GM12872 (cell line): ENCODE results near the gene CSF2RB.

Experiments
- TF ChIP-seq, protein P1 (sequence below): IDR thresholded peaks from 3 replicates; pipeline ENCODE4 v1.5.1; 2011; ENCODE audit warnings: low read depth, mild to moderate bottlenecking, low read length, moderate library complexity; ENCODE audit not compliant: insufficient read depth

CSF2RB gene

GRCh38 chr22:36871669-36872081, 41.8 kb upstream of the CSF2RB start:
- TF ChIP-seq, protein P1, sequence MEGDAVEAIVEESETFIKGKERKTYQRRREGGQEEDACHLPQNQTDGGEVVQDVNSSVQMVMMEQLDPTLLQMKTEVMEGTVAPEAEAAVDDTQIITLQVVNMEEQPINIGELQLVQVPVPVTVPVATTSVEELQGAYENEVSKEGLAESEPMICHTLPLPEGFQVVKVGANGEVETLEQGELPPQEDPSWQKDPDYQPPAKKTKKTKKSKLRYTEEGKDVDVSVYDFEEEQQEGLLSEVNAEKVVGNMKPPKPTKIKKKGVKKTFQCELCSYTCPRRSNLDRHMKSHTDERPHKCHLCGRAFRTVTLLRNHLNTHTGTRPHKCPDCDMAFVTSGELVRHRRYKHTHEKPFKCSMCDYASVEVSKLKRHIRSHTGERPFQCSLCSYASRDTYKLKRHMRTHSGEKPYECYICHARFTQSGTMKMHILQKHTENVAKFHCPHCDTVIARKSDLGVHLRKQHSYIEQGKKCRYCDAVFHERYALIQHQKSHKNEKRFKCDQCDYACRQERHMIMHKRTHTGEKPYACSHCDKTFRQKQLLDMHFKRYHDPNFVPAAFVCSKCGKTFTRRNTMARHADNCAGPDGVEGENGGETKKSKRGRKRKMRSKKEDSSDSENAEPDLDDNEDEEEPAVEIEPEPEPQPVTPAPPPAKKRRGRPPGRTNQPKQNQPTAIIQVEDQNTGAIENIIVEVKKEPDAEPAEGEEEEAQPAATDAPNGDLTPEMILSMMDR = no peak

- TF ChIP-seq, protein P1 = no peak
Observed at GRCh38 chr22:36872084-36872483, 41.3 kb upstream of the CSF2RB start.

DNA sequence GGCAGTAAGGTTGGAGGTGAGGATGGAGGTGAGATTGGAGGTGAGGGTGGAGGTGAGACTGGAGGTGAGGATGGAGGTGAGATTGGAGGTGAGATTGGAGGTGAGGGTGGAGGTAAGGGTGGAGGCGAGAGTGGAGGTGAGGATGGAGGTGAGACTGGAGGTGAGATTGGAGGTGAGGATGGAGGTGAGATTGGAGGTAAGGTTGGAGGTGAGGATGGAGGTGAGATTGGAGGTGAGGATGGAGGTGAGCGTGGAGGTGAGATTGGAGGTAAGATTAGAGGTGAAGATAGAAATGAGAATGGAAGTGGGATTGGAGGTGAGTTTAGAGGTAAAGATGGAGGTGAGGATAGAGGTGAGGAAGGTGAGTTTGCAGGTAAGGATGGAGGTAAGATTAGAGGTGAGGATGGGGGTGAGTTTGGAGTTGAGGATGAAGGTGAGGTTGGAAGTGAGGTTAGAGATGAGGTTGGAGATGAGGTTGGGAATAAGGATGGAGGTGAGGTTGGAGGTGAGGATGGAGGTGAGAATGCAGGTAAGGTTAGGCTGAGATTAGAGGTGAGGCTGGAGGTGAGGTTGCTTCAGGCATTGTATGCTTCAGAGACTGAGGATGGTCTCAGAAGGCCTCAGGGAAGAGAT, 40.4 kb upstream of the CSF2RB start:
- TF ChIP-seq, protein P1 = no peak

DNA sequence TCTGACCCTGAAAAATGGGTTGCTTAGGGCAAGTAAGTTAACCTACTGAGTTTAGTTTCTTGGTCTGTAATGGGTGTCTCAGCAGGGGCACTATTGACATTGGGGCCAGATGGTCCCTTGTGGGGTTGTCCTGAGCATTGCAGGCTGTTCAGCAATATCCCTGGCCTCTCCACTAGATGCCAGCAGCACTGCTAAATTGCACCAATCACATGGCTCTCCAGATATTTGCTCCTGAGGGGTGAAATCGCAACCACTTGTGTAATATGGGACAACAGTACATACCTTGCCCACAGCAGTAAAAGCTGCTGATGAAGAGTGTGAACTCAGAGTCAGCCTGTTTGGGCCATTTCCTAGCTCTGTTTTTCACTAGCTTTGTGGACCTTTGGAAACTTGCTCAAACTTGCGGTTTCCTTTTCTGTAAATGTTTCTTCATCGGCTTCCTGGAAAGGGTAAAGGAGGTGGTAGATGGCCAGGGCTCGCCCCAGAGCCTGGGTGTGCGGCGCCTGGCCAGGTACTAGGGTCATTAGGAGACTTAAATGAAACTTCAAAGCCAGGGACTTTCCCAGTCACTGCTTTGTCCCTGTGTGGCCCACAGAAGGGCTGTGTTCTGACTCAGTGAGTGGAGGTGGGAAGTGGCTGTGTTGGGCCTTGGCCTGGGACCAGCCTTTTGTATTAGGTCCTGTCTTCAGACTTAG, 39.7 kb upstream of the CSF2RB start:
- TF ChIP-seq, protein P1 = peak; percentile 70

DNA sequence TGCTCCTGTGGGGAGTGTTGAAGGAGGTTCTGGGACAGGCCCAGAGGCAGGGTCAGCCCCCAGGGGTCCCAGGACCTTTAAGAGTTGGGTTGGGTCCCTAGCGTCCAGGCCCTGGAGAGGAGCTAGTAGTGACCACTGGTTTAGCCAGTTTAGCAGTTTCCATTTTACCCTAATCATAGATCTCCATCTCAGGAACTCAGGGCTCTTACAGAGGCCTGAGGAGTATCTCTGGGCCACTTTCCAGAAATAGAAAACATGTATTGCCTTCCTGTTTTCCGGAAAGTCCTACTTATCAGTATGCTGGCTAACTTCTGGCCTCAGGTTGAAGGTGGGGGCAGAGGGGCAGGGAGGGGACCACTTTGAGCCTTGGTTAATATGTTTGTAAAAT, 39.1 kb upstream of the CSF2RB start:
- TF ChIP-seq, protein P1 = no peak

DNA sequence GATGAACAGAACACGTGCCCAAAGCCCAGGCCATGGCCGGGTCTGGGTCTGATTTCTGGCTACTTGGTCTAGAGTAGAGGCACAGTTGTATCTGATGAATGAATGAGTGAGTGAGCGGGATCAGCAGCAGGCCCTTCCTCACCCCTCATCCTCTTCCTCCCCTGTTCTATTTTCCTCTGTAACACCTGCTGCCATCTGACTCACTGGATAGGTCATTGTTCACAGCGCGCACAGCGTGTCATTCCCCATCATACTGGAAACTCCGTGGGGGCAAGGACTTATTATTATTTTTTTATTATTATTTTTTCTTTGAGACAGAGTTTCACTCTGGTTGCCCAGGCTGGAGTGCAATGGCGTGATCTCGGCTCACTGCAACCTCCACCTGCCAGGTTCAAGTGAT, 38.7 kb upstream of the CSF2RB start:
- TF ChIP-seq, protein P1 = no peak

DNA sequence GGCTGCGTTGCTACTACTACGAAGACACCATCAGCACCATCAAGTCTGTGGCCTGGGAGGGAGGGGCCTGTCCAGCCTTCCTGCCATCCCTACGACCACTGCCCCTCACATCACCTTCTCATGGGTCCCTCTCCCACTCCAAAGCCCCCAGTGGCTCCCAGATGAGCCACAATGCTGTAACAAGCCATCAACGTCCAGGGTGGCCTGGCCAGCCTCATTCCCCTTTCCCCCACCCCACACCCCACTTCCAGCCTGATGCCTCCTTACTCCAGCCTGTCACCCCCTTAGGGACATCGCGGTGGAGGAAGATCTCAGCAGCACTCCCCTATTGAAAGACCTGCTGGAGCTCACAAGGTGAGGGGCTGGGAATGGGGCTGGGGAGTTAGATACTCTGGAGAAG, 37.7 kb upstream of the CSF2RB start:
- TF ChIP-seq, protein P1 = no peak
